ENCODE measurements around the gene PMEPA1. TPM values are rescaled to one million over a fixed set of nuclear protein-coding genes. Genes with fewer than 3 reads are reported as not detected.

PMEPA1 gene
- total and polyA plus RNA-seq, 2 donors (not counting 1 experiment from before 2014, with no cell fraction given) = 9.9 to 37.4 TPM

DNA sequence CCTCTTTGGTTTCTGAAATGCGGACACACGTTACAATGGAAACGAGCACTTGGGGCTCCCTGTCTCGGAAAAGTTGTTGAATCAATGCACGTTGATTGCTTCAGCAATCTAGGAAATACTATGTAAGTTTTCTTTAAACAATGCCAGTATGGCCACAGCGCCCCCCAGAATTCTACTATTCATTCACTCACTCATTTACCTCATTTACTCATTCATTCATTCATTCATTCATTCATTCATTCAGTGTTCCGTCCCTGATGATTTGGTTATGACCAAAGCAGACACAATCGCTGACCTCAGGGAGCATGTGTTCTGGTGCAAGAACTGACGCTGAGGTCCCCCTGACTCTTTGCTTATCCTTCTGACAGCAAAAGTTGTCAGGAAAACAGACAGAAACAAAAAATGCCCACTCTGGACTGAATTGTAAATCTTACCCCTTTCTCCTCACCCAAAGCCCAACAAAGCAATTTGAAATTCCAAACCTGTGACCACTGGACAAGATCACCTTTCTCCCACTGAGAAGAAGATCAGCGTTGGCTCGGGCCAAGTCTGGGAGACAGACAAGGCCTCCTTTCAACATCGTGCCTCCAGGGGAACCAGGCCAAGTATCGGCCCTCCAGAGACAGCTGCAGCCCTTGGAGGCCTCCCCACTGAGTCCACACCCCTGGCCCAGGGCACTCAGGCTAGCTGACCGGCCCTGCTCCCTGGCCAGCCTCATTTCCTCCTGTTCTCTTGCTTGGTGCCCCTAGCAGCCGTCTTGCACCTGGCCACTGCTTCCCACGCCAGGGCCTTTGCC, 15.0 kb upstream of the PMEPA1 start:
- POLR2A ChIA-PET = no interaction called here
- H3K4me1 ChIP-seq (ENCODE audit: control insufficient read depth in 2 of 2, insufficient read depth in 2 of 2, low read length in 2 of 2) = no peaks in the 10 kb centered on the region
- ATAC-seq (ENCODE audit: low read depth) = no peak
- no peak overlapping the region for H2AFZ ChIP-seq (ENCODE audit: insufficient read depth, low read depth, low read length, poor library complexity, severe bottlenecking)
- no peak overlapping the region for H3K27ac Mint-ChIP-seq
- H4K20me1 ChIP-seq (ENCODE audit: control insufficient read depth, insufficient read depth, low read length, poor library complexity, severe bottlenecking) = no peaks in the 10 kb centered on the region
- TF ChIP-seq, protein P1, sequence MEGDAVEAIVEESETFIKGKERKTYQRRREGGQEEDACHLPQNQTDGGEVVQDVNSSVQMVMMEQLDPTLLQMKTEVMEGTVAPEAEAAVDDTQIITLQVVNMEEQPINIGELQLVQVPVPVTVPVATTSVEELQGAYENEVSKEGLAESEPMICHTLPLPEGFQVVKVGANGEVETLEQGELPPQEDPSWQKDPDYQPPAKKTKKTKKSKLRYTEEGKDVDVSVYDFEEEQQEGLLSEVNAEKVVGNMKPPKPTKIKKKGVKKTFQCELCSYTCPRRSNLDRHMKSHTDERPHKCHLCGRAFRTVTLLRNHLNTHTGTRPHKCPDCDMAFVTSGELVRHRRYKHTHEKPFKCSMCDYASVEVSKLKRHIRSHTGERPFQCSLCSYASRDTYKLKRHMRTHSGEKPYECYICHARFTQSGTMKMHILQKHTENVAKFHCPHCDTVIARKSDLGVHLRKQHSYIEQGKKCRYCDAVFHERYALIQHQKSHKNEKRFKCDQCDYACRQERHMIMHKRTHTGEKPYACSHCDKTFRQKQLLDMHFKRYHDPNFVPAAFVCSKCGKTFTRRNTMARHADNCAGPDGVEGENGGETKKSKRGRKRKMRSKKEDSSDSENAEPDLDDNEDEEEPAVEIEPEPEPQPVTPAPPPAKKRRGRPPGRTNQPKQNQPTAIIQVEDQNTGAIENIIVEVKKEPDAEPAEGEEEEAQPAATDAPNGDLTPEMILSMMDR (IDR thresholded peaks at IDR 0.05) = no peak
- no peak for TF ChIP-seq EZH2 (IDR thresholded peaks at IDR 0.05; ENCODE audit: borderline replicate concordance, insufficient read depth, low read depth, low read length, poor library complexity, severe bottlenecking)
- no peak overlapping the region for H3K27ac ChIP-seq (ENCODE audit: low read length in 2 of 2)
- H3K27me3 ChIP-seq (replicated peaks in 1 of 4; ENCODE audit: control extremely low read depth in 1 of 4, control insufficient read depth in 3 of 4, insufficient read depth in 4 of 4, low read length in 3 of 4) = peaks cover 0 to 24% (median 3%) of the 10 kb centered on the region in 4 experiments
- H3K27me3 Mint-ChIP-seq = peaks cover 30% of the 10 kb centered on the region
- CTCF ChIA-PET = no interaction called here
- H3K79me2 ChIP-seq (ENCODE audit: control insufficient read depth, insufficient read depth, low read length) = no peaks in the 10 kb centered on the region
- H3K9ac ChIP-seq (ENCODE audit: low read length) = no peak overlapping the region
- H3K9me3 Mint-ChIP-seq (ENCODE audit: insufficient read depth) = no peaks in the 10 kb centered on the region
- H3K36me3 ChIP-seq (replicated peaks in 1 of 2; ENCODE audit: control extremely low read depth in 1 of 2, control insufficient read depth in 1 of 2, extremely low read depth in 1 of 2, insufficient read depth in 2 of 2, low read length in 1 of 2) = no peaks in the 10 kb centered on the region
- H3K4me2 ChIP-seq (replicated peaks; ENCODE audit: low read depth, low read length, poor library complexity, severe bottlenecking) = no peak overlapping the region
- H3K4me1 Mint-ChIP-seq = no peaks in the 10 kb centered on the region
- no peak overlapping the region for H3K4me3 Mint-ChIP-seq
- H3K4me3 ChIP-seq (ENCODE audit: control extremely low read depth in 1 of 5, extremely low read depth in 1 of 5, insufficient read depth in 1 of 5, low read depth in 2 of 5, low read length in 4 of 5) = no peak overlapping the region
- H3K9me3 ChIP-seq (ENCODE audit: control extremely low read depth in 1 of 3, control insufficient read depth in 2 of 3, insufficient read depth in 1 of 3, low read length in 2 of 3) = no peaks in the 10 kb centered on the region
- DNase-seq = no peak
- WGBS (ENCODE audit: insufficient coverage) = 90% methylated on average over 12 of the region's 16 CpGs
- intact Hi-C loops (cut with micrococcal nuclease) = no loop called here

DNA sequence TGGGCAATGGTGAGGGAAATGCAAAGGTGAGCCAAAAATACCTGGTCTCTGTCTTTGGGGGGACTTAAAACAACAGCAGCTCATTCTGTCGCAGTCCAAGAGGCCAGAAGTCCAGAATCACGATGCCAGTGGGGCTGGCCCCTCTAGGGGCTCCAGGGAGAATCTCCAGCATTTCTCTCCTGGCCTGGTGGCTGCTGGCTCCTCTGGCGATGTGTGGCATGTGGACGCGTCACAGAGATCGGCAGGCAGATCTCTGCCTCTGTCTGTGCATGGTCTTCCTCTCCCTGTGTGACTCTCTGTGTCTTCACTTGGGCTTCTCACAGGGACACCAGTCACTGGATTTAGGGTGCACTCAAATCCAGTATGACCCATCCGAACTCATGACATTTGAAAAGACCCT, 14.0 kb upstream of the PMEPA1 start:
- no peak for TF ChIP-seq EZH2 (IDR thresholded peaks at IDR 0.05; ENCODE audit: borderline replicate concordance, insufficient read depth, low read depth, low read length, poor library complexity, severe bottlenecking)
- TF ChIP-seq, protein P1 (IDR thresholded peaks at IDR 0.05) = no peak
- CTCF ChIA-PET = no interaction called here
- H3K27me3 Mint-ChIP-seq = peaks cover 30% of the 10 kb centered on the region

More for the DNA sequence above, 14.0 kb upstream of the PMEPA1 start:
- H3K4me1 ChIP-seq (ENCODE audit: control insufficient read depth in 2 of 2, insufficient read depth in 2 of 2, low read length in 2 of 2) = peaks cover 3 to 6% of the 10 kb centered on the region in 2 donors
- no peak overlapping the region for H3K9ac ChIP-seq (ENCODE audit: low read length)
- WGBS (ENCODE audit: insufficient coverage) = 95% methylated on average over 6 of the region's 7 CpGs
- H3K4me2 ChIP-seq (replicated peaks; ENCODE audit: low read depth, low read length, poor library complexity, severe bottlenecking) = no peak overlapping the region
- Mint-ChIP-seq H3K4me3 (no peak overlapping the region), H3K9me3 (ENCODE audit: insufficient read depth) (no peaks in the 10 kb centered on the region), H3K27ac (no peak overlapping the region), H3K4me1 (peaks cover 3% of the 10 kb centered on the region)
- H3K4me3 ChIP-seq (ENCODE audit: control extremely low read depth in 1 of 5, extremely low read depth in 1 of 5, insufficient read depth in 1 of 5, low read depth in 2 of 5, low read length in 4 of 5) = no peak overlapping the region
- intact Hi-C loops (cut with micrococcal nuclease) = no loop called here
- H3K9me3 ChIP-seq (ENCODE audit: control extremely low read depth in 1 of 3, control insufficient read depth in 2 of 3, insufficient read depth in 1 of 3, low read length in 2 of 3) = no peaks in the 10 kb centered on the region
- DNase-seq (no peak), ATAC-seq (ENCODE audit: low read depth) (no peak)
- H3K79me2 ChIP-seq (ENCODE audit: control insufficient read depth, insufficient read depth, low read length) = no peaks in the 10 kb centered on the region
- POLR2A ChIA-PET = no interaction called here
- H2AFZ ChIP-seq (ENCODE audit: insufficient read depth, low read depth, low read length, poor library complexity, severe bottlenecking) = no peak overlapping the region
- H4K20me1 ChIP-seq (ENCODE audit: control insufficient read depth, insufficient read depth, low read length, poor library complexity, severe bottlenecking) = no peaks in the 10 kb centered on the region
- H3K36me3 ChIP-seq (replicated peaks in 1 of 2; ENCODE audit: control extremely low read depth in 1 of 2, control insufficient read depth in 1 of 2, extremely low read depth in 1 of 2, insufficient read depth in 2 of 2, low read length in 1 of 2) = no peaks in the 10 kb centered on the region
- H3K27ac ChIP-seq (ENCODE audit: low read length in 2 of 2) = no peak overlapping the region
- peaks cover 0 to 24% (median 1%) of the 10 kb centered on the region in 4 experiments for H3K27me3 ChIP-seq (replicated peaks in 1 of 4; ENCODE audit: control extremely low read depth in 1 of 4, control insufficient read depth in 3 of 4, insufficient read depth in 4 of 4, low read length in 3 of 4)
